ENCODE measurements around the gene ENTPD8. TPM values are rescaled to one million over a fixed set of nuclear protein-coding genes. Genes with fewer than 3 reads are reported as not detected.

Gene ENTPD8
- total and polyA plus RNA-seq, 2 of the 4 experiments (the other 2 are of a cell fraction) = 0.07 TPM; not detected in 1

DNA sequence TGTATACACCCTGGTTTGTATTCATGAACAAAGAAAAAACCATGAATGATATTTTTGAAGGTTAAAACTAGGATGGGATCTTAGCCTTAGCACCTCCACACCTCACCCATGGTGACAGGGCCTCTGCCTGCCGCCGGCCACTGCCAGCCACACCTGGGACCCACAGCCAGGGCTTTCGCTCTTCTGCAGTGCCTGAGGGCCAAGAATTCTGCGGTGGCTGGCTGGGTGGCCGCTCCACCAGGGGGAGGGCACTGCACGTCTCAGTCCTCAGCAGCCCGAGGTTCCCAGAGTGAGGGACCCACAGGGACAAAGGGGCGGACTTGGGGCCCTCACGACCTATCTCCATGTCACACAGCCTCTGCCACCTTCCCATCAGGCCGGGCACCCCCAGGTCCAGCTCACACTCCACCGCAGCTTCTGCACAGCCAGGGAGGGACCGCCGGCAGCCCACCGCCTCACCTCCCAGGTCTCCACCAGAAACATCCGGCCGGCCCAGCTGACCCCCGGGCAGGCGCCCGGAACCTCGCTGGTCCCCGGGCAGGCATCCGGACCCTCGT is 25.1 kb downstream of the ENTPD8 start:
- ChIA-PET POLR2A (ENCODE audit: unreplicated experiment) (no interaction called here), CTCF (no interaction called here)
- Histone ChIP-seq H4K8ac (ENCODE audit: low read depth in 2 of 2, low read length in 2 of 2) (no peak overlapping the region), H3K14ac (replicated peaks; ENCODE audit: low read depth, low read length) (no peak overlapping the region), H4K91ac (ENCODE audit: insufficient read depth, low read depth, low read length) (no peak overlapping the region), H3K27me3 (ENCODE audit: control insufficient read depth, insufficient read depth, low read length) (no peaks in the 10 kb centered on the region), H2AFZ (replicated peaks; ENCODE audit: low read length, poor library complexity) (no peak overlapping the region), H3K18ac (ENCODE audit: low read depth, low read length) (no peak overlapping the region), H3K79me1 (ENCODE audit: low read depth in 1 of 2, low read length in 2 of 2) (peaks cover 18 to 47% of the 10 kb centered on the region in 2 experiments), H3K9me1 (ENCODE audit: insufficient read depth, low read length) (peaks cover 12% of the 10 kb centered on the region), H3K9me3 (ENCODE audit: control insufficient read depth, insufficient read depth, low read length) (no peaks in the 10 kb centered on the region), H2AK5ac (ENCODE audit: low read depth, low read length) (no peak overlapping the region), H4K5ac (ENCODE audit: low read depth, low read length) (no peak overlapping the region), H2BK5ac (ENCODE audit: low read depth, low read length, poor library complexity, severe bottlenecking) (no peak overlapping the region), H3K4me1 (ENCODE audit: control insufficient read depth, insufficient read depth, low read length) (peaks cover 17% of the 10 kb centered on the region), H3K23ac (ENCODE audit: low read depth, low read length) (no peak overlapping the region), H3K36me3 (ENCODE audit: control insufficient read depth, insufficient read depth, low read length) (peaks cover 3% of the 10 kb centered on the region; the same call in 1 of the 2 replicates), H4K20me1 (ENCODE audit: insufficient read depth, low read length) (no peaks in the 10 kb centered on the region), H3K4ac (ENCODE audit: low read depth, low read length) (no peak overlapping the region), H3K4me2 (ENCODE audit: low read depth, low read length) (no peak overlapping the region), H2BK15ac (ENCODE audit: low read depth, low read length) (no peak overlapping the region), H2AK9ac (replicated peaks; ENCODE audit: low read depth, low read length, poor library complexity) (no peak overlapping the region), H3K27ac (ENCODE audit: insufficient read depth, low read length) (no peak overlapping the region), H2BK20ac (ENCODE audit: low read depth, low read length) (no peak overlapping the region), H3K4me3 (ENCODE audit: insufficient read depth, low read depth, low read length) (no peak overlapping the region), H3K56ac (ENCODE audit: extremely low read depth, insufficient read depth, low read length) (no peak overlapping the region), H3K9ac (ENCODE audit: low read depth, low read length) (no peak overlapping the region), H2BK120ac (ENCODE audit: low read depth, low read length) (no peak overlapping the region)
- WGBS, 2 experiments (ENCODE audit: extremely low coverage in 2 of 2, insufficient read length in 1 of 2) = 100% methylated on average over 1 of the region's 23 CpGs; no CpG with 5 or more reads in 1 of the 2 experiments
- intact Hi-C loops (cut with micrococcal nuclease) = no loop called here
- no TSS peak for BruUV-seq (replicated peaks)
- TF ChIP-seq BHLHE40 (IDR thresholded peaks at IDR 0.05; ENCODE audit: low read depth, low read length) (no peak), RCOR1 (IDR thresholded peaks at IDR 0.05; ENCODE audit: insufficient replicate concordance, low read length) (no peak), CEBPB (IDR thresholded peaks at IDR 0.05; ENCODE audit: low read depth, low read length) (no peak), MAZ (IDR thresholded peaks at IDR 0.05; ENCODE audit: borderline replicate concordance, low read depth, low read length) (no peak), MAFK (IDR thresholded peaks at IDR 0.05; ENCODE audit: low read depth, low read length) (no peak), RFX5 (IDR thresholded peaks at IDR 0.05; ENCODE audit: low read depth, low read length) (no peak), NFE2L2 (IDR thresholded peaks at IDR 0.05; ENCODE audit: low read depth, low read length) (no peak), FOS (IDR thresholded peaks at IDR 0.05; ENCODE audit: low read depth, low read length) (no peak), MXI1 (IDR thresholded peaks at IDR 0.05; ENCODE audit: borderline replicate concordance, low read depth, low read length) (no peak), SMC3 (IDR thresholded peaks at IDR 0.05; ENCODE audit: low read depth, low read length) (no peak), POLR2A (IDR thresholded peaks at IDR 0.05; ENCODE audit: low read depth, low read length) (no peak), CHD1 (IDR thresholded peaks at IDR 0.05; ENCODE audit: low read depth, low read length) (no peak), RAD21 (IDR thresholded peaks at IDR 0.05; ENCODE audit: low read length) (no peak)
- TF ChIP-seq, protein P1, sequence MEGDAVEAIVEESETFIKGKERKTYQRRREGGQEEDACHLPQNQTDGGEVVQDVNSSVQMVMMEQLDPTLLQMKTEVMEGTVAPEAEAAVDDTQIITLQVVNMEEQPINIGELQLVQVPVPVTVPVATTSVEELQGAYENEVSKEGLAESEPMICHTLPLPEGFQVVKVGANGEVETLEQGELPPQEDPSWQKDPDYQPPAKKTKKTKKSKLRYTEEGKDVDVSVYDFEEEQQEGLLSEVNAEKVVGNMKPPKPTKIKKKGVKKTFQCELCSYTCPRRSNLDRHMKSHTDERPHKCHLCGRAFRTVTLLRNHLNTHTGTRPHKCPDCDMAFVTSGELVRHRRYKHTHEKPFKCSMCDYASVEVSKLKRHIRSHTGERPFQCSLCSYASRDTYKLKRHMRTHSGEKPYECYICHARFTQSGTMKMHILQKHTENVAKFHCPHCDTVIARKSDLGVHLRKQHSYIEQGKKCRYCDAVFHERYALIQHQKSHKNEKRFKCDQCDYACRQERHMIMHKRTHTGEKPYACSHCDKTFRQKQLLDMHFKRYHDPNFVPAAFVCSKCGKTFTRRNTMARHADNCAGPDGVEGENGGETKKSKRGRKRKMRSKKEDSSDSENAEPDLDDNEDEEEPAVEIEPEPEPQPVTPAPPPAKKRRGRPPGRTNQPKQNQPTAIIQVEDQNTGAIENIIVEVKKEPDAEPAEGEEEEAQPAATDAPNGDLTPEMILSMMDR (conservative IDR thresholded peaks at IDR 0.05; ENCODE audit: low read depth, low read length) = no peak
- TF ChIP-seq, protein P2, sequence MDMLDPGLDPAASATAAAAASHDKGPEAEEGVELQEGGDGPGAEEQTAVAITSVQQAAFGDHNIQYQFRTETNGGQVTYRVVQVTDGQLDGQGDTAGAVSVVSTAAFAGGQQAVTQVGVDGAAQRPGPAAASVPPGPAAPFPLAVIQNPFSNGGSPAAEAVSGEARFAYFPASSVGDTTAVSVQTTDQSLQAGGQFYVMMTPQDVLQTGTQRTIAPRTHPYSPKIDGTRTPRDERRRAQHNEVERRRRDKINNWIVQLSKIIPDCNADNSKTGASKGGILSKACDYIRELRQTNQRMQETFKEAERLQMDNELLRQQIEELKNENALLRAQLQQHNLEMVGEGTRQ (IDR thresholded peaks at IDR 0.05; ENCODE audit: low read depth, low read length) = no peak
- TF ChIP-seq, protein P3, sequence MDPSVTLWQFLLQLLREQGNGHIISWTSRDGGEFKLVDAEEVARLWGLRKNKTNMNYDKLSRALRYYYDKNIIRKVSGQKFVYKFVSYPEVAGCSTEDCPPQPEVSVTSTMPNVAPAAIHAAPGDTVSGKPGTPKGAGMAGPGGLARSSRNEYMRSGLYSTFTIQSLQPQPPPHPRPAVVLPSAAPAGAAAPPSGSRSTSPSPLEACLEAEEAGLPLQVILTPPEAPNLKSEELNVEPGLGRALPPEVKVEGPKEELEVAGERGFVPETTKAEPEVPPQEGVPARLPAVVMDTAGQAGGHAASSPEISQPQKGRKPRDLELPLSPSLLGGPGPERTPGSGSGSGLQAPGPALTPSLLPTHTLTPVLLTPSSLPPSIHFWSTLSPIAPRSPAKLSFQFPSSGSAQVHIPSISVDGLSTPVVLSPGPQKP (IDR thresholded peaks at IDR 0.05; ENCODE audit: borderline replicate concordance, low read depth, low read length) = no peak
- DNase-seq (no peak), ATAC-seq (ENCODE audit: low read depth) (no peak)
- dilution Hi-C loops (cut with HindIII; ENCODE audit: low sequenced_read_pairs, unreplicated experiment) = no loop called here
- in situ Hi-C loops (cut with MboI; ENCODE audit: low sequenced_read_pairs) = no loop called here

All from IMR-90 (cell line).